ENCODE data around the gene SLC39A8.
"Not testable (repeated sequence)": the region's sequence is repeated elsewhere in the genome, so short reads cannot be mapped to it uniquely, and the experiment has no call there.

The SLC39A8 gene

DNA sequence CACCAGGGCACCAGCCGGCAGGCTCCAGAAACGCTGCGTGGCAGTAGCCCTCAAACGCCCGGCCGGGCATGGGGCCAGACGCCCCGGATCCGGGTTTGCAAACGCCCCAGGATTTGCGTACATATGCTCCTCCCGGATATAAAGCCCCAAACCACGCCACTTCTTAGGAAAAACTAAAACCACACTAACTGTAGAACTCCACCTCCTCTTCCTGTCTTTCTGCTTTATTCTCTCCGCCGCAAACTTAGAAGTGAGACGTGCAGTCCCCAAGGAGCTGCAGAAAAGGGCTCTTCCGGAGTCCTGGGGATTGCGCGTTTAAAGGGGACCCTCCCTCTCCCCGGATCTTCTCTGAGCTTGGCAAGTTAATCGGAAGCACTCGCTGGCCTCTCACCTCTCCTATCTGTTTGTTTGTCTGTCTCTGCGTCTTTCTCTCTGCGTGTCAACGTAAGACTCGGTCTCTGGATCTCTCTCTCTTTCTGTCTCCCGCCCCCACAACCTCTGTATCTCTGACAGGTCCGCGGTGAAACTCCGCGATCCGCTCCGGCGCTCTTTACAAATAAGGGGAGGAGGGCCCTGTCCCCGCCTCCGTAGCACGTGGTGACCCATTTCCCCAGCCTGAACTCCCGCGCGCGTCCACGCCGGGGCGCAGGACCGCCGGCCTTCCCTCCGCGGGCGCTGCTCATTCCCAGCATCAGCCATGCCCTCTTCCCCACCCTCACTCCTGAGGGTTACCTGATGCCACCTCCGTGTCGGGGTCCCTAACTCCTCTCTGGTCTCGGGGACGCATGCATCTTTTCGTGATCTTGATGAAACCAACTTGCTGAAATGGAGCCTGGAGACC lies at the start of gene SLC39A8:
TSS of gene SLC39A8 (minus strand) at position 529 of the 841 bp plus-strand sequence. CDS start 820 bp downstream, outside the sequence.
- peak; percentile 76 for DNase-seq (ENCODE audit: low read depth)

DNA sequence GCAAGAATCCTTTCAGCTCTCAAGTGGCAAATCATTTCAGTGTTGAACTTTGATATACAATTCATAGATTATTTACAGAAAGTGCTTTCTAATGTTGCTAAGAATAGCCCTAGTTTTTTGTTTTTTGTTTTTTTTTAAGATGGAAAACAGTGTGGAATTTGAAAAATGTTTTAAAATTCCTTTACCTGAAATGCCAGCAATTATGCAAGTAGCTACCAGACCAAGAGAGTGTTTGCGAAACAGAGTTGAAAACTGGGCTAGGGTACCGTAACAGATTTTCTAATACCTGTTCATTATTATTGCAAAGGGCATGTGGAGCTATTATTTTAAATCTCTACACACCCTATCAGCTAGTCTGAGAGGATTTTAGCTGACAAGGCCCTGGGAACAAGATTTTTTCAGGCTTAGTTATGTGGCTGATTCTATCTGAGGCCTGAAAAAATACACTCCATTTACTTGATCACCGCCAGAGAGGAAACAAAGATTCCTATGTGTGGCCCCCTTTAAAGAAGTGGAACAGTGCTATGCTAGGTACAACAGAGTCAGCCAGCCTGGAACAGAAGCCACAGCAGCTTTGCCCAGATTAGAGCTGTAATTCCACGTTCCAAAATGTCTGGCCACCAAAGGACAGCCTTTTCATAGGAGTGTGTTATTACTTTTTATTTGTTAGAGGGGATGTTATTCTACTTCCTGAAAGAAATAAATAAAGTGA lies 46.9 kb upstream of the SLC39A8 start:
- DNase-seq (ENCODE audit: low read depth), result no peak

DNA sequence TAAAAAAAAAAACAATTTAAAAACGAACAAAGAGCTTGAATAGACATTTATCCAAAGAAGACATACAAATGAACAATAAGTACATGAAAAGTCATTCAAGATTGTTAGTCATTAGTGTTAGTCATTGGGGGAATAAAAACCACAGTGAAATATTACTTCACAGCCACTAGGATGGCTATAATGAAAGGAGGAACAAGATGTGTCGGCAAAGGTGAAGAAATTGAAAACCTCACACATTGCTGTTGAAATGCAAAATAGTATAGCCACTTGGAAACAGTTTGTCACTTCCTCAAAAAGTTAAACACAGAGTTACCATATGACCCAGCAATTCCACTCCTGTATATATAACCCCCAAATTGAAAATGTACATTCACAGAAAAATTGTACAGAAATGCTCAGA lies 45.2 kb upstream of the SLC39A8 start:
- no peak for DNase-seq (ENCODE audit: low read depth)

DNA sequence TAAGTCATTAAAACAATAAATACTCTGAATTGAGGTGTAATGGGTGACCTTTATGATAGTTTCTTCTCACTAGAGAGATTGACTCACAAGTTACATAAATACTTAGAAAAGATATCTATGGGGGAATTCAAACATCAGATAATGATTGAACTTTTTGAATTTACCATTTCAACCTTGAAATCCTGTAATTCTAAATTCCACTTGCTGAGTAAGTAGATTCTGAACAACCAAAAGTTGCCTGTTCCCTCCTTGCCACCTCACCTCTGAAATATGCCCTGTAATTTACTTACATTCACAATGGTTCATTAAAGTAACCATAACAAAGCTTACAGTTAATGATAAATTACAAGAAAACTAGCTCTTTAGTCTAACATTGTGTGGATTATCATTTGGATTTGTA lies 43.3 kb upstream of the SLC39A8 start:
- DNase-seq (ENCODE audit: low read depth), result no peak

DNA sequence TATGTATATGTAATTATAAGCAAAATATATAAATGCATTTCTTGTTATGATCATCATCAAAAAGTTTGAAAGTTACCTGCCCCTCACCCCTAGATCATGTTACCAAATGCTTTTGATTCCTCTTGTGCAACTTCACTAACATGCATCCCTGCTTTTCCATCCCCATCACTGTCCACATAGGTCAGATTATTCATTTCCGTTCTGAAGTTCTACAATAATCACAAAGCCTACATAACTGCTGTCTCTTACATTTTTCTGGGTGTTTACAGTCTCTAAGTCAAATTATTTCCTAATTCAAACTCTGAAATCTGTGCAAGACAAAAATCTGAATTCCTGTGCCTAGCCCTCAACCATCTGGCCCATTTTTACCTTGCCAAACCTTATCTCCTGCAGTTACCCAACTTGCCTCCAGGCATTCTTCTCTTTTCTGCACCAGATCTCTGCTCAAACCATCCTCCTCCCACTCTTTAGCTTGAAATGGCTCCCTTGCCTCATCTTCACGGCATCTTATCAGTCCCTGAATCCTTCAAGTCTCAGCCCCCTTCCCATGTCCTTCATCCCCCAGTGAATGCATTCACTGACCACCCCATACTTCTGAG lies 42.4 kb upstream of the SLC39A8 start:
- DNase-seq (ENCODE audit: low read depth), result no peak

DNA sequence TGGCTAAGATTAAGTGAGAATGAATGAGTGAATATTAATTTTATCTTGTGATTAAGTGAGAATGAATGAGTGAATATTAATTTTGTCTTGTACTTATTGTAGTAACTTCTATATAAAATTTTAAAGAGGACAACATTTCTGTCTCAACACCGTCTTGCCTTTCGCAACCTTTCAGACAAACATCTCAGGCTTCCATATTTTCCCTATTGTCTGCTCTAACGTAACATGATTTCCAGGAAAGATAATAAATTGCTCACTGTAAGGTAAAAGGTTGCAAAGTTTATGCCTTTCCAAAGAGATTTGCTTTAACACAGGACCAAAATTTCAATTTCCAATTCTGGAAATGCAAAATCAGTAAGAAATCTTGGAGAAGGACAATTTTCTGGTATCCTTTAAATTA lies 41.7 kb upstream of the SLC39A8 start:
- DNase-seq (ENCODE audit: low read depth), result no peak

DNA sequence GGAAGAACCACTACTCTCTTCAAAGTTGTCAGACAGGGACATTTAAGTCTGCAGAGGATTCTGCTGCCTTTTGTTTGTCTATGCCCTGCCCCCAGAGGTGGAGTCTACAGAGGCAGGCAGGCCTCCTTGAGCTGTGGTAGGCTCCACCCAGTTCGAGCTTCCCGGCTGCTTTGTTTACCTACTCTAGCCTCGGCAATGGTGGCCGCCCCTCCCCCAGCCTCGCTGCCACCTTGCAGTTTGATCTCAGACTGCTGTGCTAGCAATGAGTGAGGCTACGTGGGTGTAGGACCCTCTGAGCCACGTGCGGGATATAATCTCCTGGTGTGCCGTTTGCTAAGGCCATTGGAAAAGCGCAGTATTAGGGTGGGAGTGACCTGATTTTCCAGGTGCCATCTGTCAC lies 35.0 kb upstream of the SLC39A8 start:
- DNase-seq (ENCODE audit: low read depth), result not testable (repeated sequence)

DNA sequence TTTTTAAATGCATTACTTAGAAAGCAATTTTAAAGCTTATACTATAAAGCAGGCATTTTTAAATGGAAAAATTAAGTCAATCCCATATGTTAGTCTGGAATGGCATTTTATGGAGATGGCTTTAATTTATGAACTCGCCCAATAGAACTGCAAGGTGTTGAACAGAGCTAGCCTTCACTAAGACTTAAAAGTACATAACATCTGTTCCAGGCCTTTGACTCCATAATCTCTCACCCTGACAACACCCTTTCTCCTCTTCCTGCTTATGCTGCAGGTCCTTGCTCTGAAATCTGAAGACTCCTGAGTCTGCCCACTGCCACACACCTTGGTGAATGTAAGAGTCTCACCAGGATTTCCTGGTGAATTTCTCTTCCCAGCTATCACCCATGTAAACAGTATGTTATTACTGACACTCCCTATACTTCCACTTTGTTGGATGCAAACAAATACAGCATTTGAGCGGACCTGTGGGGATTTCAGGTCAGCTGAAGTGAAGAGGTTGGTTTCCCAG lies 17.7 kb upstream of the SLC39A8 start:
- no peak for DNase-seq (ENCODE audit: low read depth)

DNA sequence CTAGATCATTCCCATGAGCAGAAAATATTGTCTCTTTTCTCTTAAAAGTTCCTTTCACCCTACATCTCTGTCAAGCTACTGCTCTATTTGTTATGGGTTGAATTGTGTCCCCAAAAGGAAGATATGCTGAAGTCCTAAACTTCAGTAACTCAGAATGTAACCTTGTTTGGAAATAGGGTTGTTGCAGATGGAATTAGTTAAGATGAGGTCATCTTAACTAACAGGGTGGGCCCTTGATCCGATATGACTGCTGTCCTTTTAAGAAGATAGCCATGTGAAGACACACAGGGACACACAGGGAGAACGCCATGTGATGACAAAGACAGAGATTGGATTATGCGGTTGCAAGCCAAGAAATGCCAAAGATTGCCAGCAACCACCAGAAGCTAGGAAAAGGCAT lies 12.8 kb upstream of the SLC39A8 start:
- DNase-seq (ENCODE audit: low read depth), result no peak

DNA sequence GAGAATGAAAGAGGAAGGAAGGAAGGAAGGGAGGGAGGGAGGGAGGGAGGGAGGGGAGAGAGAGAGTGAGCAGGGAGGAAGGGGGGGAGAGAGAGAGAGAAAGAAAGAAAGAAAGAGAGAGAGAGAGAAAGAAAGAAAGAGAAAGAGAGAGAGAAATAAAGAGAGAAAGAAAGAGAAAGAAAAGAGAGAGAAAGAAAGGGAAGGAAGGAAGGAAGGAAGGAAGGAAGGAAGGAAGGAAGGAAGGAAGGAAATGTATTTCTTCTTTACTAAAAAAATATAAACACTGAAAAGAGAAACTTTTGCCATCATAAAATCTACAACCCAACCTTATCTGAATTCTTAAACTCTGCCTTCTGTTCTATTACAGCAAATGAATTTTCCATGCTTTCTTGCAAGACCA lies 12.4 kb upstream of the SLC39A8 start:
- not testable (repeated sequence) for DNase-seq (ENCODE audit: low read depth)

DNA sequence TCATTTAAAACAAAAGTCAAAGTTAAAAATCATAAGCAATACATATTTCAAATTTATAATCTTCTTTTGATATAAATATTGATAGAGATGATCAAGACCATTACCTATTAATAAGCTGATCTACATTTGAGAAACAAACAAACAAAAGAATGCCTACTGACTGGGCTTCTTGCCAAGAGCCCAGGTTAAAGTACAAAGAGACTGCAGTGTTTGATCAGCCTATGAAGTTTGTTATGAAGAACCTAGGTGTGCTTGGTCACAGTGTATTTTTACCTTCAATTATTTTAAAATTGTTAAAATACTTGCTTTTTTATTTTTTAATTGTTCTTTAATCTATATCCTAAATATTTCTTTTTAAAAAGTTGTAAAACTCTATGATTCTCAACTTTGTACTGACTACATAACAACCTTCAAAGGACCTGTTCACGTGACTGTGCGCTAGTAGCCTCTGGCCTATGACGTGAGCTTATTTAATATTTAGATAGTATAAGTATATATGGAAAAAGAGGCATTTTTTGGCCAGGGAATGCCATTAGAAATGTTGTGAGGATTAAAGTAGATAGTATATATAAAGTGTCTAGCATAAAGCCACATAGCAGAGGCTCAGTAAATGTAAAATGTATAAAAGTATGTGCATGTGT lies 11.4 kb upstream of the SLC39A8 start:
- no peak for DNase-seq (ENCODE audit: low read depth)

DNA sequence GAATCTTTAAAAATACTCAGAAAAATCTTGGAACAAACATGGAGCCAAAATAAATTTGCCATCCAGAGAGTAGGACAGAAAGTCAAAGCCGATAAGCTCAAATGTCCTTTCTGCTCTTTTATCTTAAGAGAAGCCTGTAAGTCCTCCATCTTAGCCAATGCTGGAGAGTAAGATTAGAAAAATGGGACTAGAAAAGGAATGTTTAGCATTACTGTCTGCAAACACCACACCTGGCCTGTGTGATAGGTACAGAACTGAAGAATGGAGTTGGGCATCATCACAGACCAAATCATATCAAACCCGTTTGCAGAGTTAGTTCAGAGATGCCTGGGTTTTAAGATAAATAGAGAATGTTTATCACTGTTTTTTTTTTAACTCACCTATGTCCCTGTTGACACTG lies 10.5 kb upstream of the SLC39A8 start:
- DNase-seq (ENCODE audit: low read depth), result no peak

DNA sequence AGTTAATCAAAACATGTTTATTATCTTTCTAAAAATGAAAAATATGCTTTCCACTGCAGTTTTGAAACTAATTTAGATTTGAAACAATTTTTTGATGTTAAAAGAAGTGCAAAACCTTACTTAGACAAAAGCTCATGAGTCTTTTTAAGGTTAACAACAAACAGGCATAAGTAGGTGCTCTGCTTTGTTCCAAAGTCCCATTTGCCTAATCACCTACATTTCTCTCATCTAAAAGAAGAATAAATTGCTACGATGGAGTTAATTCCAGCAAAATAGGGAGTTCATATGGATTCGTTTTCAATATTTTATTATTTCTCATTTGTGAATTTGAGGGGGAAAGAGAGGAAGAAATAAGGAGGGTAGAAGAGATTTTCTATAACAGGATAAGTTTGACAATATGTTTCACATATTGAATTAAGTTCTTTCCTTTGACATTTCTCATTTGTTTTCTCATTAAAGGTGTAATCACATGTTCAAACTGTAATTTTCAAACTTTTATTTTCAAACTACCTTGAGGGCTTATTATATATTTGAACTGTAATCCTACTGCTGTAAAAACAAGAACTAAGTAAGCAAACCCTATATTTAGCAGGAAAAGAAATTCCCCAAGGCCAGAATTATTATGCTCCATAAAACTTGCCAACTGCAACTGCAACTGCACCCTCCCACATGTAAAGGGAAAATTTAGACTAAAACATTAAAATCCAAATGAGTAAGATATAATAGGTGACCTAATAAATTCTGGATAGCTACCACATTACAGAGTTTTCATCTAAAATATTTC lies 9.6 kb upstream of the SLC39A8 start:
- no peak for DNase-seq (ENCODE audit: low read depth)

DNA sequence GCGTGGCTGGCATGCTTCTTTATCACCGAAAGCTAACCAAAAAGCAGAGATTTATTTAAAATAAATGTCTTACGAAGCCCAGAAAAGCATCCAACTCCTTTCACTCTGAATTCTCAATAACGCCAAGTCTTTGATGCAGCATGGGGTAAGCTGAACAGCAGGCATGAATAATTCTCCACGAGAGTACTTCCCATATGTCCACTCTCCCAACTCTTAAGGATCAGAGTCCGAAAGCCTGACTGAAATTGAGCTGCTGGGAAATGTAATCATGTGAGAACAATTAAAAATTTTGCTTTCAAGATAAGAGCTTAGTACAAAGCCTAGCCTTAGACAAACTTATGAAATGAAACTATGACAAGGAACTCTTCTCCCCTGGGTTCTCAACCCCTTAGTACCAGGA lies 7.5 kb upstream of the SLC39A8 start:
- DNase-seq (ENCODE audit: low read depth), result no peak

DNA sequence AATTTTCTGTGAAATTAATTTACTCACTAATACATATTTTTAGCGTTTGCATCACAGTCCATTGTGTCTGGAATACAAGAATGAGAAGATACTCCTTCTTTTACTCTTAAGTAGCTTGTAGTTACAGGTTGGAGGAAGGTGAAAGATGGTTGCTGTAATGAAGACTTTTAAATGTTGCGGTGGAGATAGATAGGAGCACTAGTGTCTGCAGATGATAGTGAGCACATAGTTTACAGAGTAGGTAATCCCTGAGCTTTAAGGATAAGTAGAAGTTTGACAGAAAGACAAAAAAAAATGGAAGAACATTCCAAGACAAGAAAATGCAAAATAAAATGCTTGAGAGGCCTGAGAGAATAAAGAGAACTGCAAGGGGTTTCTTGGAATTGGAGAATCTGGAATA lies 5.4 kb upstream of the SLC39A8 start:
- DNase-seq (ENCODE audit: low read depth), result no peak

DNA sequence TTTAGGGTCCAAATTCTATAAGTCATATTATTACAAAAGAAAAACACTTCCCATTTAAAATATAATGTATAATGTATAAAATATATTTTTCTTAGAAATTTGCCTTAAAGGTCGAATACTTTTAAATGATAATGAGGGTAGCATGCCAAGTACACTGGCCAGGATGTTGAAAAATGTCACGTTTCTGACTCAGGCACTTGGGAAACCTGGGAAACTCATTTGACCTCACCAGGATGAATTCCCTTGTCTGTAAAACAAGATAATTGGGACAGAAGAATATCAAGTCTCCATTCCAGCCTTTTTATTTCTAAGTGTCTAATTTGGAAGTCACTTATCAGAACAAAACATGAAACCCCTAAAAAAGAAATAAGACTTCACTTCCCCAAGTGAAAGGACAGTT lies 3.4 kb upstream of the SLC39A8 start:
- DNase-seq (ENCODE audit: low read depth), result no peak

DNA sequence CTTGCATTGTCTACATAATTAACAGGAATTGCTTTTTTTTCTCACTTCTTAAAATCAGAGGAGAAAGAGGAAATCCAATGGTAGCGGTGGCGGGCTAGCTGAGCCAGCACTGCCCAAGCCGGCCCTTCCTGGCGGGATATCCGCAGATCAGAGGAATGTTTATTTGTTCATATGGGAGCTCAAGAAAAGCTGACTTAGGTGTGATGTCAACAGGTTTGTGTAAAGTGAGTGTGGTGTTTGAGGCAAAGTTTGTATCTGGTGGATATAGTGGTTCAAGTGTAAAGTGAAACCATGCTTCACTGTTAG lies 466 bp upstream of the SLC39A8 start:
- no peak for DNase-seq (ENCODE audit: low read depth)

DNA sequence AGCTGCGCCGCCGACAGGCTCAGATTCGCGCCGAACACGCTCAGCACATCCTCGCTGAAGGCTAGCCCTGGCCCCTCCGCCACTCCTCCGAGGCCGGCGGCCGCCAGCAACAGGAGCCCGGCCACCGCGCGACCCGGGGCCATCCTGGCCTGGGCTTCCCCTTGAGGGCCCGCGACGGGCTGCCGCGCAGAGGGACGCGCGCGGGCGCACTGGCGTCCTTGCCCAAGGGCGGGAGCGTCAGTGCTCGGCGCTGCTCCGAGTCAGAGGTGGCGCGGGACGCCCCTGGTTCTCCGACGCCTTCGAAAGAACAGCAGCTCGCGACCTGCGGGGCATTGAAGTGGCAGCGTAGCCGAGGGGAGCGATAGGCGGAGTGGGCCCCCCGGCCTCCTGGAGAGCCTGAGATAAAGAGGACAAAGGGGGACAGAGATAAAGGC lies 745 bp downstream of the SLC39A8 start:
- peak; percentile 50 for DNase-seq (ENCODE audit: low read depth)

DNA sequence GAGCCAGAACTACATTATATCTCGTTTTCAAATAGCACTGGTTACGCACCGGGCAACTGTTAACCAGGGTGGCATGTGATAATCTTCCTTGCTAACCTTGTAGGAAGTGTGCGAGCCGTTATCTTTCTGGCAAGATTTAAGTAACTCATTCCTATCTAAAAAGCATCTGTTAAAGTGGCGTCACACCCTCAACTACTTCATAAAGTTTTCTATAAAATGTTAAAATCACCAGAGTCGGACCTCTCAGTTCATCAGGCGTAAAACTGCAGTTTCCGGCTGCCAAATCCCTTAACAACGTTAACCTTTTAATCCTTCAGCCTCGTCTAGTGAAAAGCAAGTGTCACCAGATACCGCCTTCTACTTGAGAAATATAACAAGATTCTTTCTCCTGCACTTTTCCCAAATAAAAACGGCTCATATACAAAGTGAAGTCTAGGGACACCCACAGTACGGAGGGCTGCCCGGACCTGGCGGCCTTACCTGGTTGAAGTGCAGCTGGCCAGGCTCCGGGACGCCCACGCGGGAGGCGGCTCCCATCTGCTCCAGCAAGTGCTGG lies 1.2 kb downstream of the SLC39A8 start:
- DNase-seq (ENCODE audit: low read depth), result no peak

DNA sequence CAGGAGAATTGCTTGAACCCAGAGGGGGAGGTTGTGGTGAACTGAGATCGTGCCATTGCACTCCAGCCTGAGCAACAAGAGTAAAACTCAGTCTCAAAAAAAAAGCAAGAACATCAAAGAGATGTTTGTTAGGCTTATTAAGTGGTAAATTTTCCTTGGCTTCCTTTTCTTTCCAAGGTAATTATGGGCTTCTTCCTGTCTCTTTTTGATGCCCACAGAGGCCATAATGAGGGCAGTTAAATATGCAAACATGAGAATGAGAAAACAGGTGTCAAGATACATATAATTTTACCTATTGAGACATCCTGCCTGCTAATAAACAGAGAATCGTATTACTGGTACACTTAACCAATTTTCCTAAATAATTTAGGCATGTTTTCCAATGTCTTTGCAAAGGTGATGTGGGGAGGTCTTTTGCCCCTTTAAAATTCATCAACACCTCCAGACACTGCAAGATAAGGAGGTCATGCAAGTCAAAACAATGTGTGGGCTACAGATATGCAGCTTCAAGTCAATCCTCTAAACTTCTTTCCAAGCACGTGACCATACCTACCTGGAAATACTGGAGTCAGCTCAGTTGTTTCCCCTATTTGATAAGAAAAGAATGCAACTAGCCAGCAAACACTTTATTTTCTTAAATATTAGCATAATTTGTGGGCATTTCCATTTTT lies 2.7 kb downstream of the SLC39A8 start:
- no peak for DNase-seq (ENCODE audit: low read depth)

DNA sequence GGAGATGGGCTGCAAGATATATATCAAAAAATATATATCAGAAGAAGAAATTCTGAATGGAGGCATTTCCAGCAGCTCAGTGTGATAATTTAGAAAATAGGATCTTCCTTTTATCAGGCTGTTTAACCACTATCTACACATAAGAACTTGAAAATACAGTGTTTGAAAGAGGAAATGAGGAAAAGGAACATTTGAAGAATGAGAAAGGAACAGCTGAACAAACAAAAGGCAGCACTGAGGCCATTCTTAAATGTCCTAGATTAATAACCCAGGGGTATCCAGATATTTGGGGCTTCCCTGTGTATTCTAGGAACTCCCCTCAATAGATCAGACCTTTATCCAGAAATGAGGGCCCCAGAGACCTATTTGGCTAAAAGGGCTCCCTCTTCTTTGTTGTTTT lies 4.1 kb downstream of the SLC39A8 start:
- no peak for DNase-seq (ENCODE audit: low read depth)
